Fibroblast of lung (primary cell): ENCODE data around the gene GRB2.

Source experiments
- EZH2 ChIP-seq: IDR thresholded peaks from 2 replicates; pipeline ENCODE4 v1.5.1; 2012; ENCODE audit warnings: low read length, control low read depth, mild to moderate bottlenecking; ENCODE audit errors: missing control alignments
- TF ChIP-seq, protein P1 (sequence below), 2 donors: IDR thresholded peaks in 1 of 2; conservative IDR thresholded peaks in 1 of 2; 1 replicate in 1 of 2; 2 replicates in 1 of 2; pipeline ENCODE4 v1.5.1; 2011 to 2012; ENCODE audit warnings: low read length in 2 of 2, control low read depth in 1 of 2, inconsistent platforms in 1 of 2, low read depth in 1 of 2, mild to moderate bottlenecking in 1 of 2

GRCh38 chr17:75410141-75410540, 4.7 kb upstream of the GRB2 start:
- TF ChIP-seq, protein P1, sequence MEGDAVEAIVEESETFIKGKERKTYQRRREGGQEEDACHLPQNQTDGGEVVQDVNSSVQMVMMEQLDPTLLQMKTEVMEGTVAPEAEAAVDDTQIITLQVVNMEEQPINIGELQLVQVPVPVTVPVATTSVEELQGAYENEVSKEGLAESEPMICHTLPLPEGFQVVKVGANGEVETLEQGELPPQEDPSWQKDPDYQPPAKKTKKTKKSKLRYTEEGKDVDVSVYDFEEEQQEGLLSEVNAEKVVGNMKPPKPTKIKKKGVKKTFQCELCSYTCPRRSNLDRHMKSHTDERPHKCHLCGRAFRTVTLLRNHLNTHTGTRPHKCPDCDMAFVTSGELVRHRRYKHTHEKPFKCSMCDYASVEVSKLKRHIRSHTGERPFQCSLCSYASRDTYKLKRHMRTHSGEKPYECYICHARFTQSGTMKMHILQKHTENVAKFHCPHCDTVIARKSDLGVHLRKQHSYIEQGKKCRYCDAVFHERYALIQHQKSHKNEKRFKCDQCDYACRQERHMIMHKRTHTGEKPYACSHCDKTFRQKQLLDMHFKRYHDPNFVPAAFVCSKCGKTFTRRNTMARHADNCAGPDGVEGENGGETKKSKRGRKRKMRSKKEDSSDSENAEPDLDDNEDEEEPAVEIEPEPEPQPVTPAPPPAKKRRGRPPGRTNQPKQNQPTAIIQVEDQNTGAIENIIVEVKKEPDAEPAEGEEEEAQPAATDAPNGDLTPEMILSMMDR (conservative IDR thresholded peaks at IDR 0.05 in 1 of 2, IDR thresholded peaks at IDR 0.05 in 1 of 2; ENCODE audit: low read depth in 1 of 2, low read length in 2 of 2), result no peak
- TF ChIP-seq EZH2, result no peak
